Endothelial cell (in vitro differentiated cells): ENCODE data around the gene CHST11. TPM values are rescaled to one million over a fixed set of nuclear protein-coding genes. Genes with fewer than 3 reads are reported as not detected.

Source experiments
- DNase-seq: peaks from one replicate; pipeline ENCODE4 v3.0.0; 2021; ENCODE audit warnings: low spot score
- H3K27ac Mint-ChIP-seq: one replicate; pipeline ENCODE4 v1.8.0; 2021; ENCODE audit warnings: mixed read lengths, inconsistent platforms; ENCODE audit not compliant: unreplicated experiment
- H3K27me3 Mint-ChIP-seq: one replicate; pipeline ENCODE4 v1.8.0; 2021; ENCODE audit warnings: mild to moderate bottlenecking, moderate library complexity, mixed read lengths, inconsistent platforms; ENCODE audit not compliant: unreplicated experiment
- H3K36me3 Mint-ChIP-seq: one replicate; pipeline ENCODE4 v1.8.0; 2021; ENCODE audit warnings: mild to moderate bottlenecking, low read depth, mixed read lengths, inconsistent platforms; ENCODE audit not compliant: unreplicated experiment
- H3K4me1 Mint-ChIP-seq: one replicate; pipeline ENCODE4 v1.8.0; 2021; ENCODE audit warnings: mild to moderate bottlenecking, mixed read lengths, inconsistent platforms; ENCODE audit not compliant: unreplicated experiment
- H3K4me3 Mint-ChIP-seq: one replicate; pipeline ENCODE4 v1.8.0; 2021; ENCODE audit warnings: mild to moderate bottlenecking, mixed read lengths, inconsistent platforms; ENCODE audit not compliant: unreplicated experiment
- H3K9me3 Mint-ChIP-seq: one replicate; pipeline ENCODE4 v1.8.0; 2021; ENCODE audit warnings: mixed read lengths, inconsistent platforms; ENCODE audit not compliant: unreplicated experiment
- total RNA-seq: library from RNA; stranded (reverse); fragmentation: NEBNext Ultra II Directional; extraction: Animal tissue kit (Norgen Biotek cat#: 25700); gene quantifications from one replicate; pipeline ENCODE4 v1.2.1, GENCODE V29; 2021; ENCODE audit not compliant: unreplicated experiment
- TF ChIP-seq, protein P1 (sequence below): fragments of 200-600 bp; sonication (generic); IDR thresholded peaks from one replicate; pipeline ENCODE4 v1.5.0; 2021; ENCODE audit warnings: antibody characterized with exemption; ENCODE audit not compliant: unreplicated experiment

The CHST11 gene
- total RNA-seq, 1 donor from 2014 or later, result 11.8 TPM

- TF ChIP-seq, protein P1, sequence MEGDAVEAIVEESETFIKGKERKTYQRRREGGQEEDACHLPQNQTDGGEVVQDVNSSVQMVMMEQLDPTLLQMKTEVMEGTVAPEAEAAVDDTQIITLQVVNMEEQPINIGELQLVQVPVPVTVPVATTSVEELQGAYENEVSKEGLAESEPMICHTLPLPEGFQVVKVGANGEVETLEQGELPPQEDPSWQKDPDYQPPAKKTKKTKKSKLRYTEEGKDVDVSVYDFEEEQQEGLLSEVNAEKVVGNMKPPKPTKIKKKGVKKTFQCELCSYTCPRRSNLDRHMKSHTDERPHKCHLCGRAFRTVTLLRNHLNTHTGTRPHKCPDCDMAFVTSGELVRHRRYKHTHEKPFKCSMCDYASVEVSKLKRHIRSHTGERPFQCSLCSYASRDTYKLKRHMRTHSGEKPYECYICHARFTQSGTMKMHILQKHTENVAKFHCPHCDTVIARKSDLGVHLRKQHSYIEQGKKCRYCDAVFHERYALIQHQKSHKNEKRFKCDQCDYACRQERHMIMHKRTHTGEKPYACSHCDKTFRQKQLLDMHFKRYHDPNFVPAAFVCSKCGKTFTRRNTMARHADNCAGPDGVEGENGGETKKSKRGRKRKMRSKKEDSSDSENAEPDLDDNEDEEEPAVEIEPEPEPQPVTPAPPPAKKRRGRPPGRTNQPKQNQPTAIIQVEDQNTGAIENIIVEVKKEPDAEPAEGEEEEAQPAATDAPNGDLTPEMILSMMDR, result no peak
- H3K27ac Mint-ChIP-seq, result no peak overlapping the region
- H3K36me3 Mint-ChIP-seq, result no peaks in the 10 kb centered on the region
- no peaks in the 10 kb centered on the region for H3K4me1 Mint-ChIP-seq
- H3K4me3 Mint-ChIP-seq, result no peak overlapping the region
- DNase-seq, result no peak
- H3K27me3 Mint-ChIP-seq, result peaks cover 5% of the 10 kb centered on the region
- no peaks in the 10 kb centered on the region for H3K9me3 Mint-ChIP-seq
Measured at GRCh38 chr12:104701756-104702155, 245.0 kb downstream of the CHST11 start.

DNA sequence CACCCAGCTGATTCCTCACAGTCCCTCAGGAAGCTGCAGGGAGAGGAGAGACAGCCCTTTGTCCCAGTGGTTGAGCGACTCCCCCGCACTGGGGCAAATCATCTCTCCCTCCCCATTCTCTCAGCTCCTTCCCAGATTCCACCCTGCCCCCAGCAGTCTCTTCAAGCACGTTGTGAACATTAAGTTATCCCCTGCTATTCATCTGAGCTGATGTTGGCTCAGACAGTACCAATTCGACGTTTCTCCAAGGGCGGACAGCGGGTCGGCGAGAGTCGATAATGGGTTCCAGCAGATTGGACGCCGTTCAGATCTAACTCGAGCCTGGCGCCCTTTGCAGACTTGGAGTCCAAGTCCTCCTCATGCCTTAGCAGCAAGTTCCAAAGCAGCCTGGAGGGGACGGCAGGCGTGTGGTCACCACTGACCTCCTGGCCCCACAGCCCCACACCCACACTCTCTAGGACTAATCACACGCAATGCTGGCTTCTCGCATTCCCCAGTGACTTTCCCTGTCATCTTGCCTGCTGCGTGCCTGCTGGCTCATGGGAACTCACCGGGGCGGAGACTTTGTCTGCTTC is 245.9 kb downstream of the CHST11 start:
- H3K27ac Mint-ChIP-seq, result no peak overlapping the region
- peaks cover 5% of the 10 kb centered on the region for H3K27me3 Mint-ChIP-seq
- H3K4me1 Mint-ChIP-seq, result no peaks in the 10 kb centered on the region
- H3K36me3 Mint-ChIP-seq, result no peaks in the 10 kb centered on the region
- TF ChIP-seq, protein P1, result no peak
- no peak overlapping the region for H3K4me3 Mint-ChIP-seq
- DNase-seq, result no peak
- H3K9me3 Mint-ChIP-seq, result no peaks in the 10 kb centered on the region

GRCh38 chr12:104703372-104703771 is 246.6 kb downstream of the CHST11 start:
- peaks cover 5% of the 10 kb centered on the region for H3K27me3 Mint-ChIP-seq
- no peak overlapping the region for H3K27ac Mint-ChIP-seq
- TF ChIP-seq, protein P1, result no peak
- DNase-seq, result no peak
- H3K36me3 Mint-ChIP-seq, result no peaks in the 10 kb centered on the region
- H3K4me3 Mint-ChIP-seq, result no peak overlapping the region
- no peaks in the 10 kb centered on the region for H3K9me3 Mint-ChIP-seq
- no peaks in the 10 kb centered on the region for H3K4me1 Mint-ChIP-seq

DNA sequence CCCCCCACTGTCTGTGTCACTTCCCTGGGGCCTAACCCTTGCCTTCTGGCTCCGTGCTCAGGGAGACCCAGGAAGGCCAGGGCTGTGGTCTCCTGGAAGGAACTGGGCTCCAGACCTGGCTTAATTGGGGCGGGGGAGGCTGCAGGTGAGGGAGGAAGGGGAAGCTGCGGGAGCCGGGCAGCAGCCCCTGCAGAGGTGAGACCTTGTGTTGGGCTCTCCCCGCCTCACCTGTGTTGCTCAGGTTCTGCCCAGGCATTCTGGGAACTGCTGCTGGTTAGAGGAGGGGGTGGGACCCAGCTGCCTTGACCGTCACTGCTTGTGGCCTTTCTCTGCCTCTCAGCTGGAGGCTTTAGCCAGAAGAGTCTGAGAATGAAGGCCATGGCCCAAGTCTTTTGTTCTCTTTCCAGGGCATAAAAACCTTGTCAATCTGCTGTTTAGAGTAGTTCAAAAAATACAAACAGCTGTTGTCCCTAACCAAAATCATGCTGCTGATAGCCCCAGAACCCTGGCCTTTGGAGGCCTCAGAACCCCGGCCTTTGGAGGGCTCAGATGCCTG is 247.6 kb downstream of the CHST11 start:
- no peak overlapping the region for H3K4me3 Mint-ChIP-seq
- no peak overlapping the region for H3K27ac Mint-ChIP-seq
- H3K9me3 Mint-ChIP-seq, result no peaks in the 10 kb centered on the region
- no peak for DNase-seq
- TF ChIP-seq, protein P1, result no peak
- peaks cover 8% of the 10 kb centered on the region for H3K27me3 Mint-ChIP-seq
- no peaks in the 10 kb centered on the region for H3K36me3 Mint-ChIP-seq
- no peaks in the 10 kb centered on the region for H3K4me1 Mint-ChIP-seq

GRCh38 chr12:104707194-104707593 is 250.4 kb downstream of the CHST11 start:
- Mint-ChIP-seq H3K9me3 (no peaks in the 10 kb centered on the region), H3K27me3 (peaks cover 5% of the 10 kb centered on the region), H3K36me3 (no peaks in the 10 kb centered on the region), H3K4me3 (no peak overlapping the region), H3K4me1 (no peaks in the 10 kb centered on the region), H3K27ac (no peak overlapping the region)
- TF ChIP-seq, protein P1, result no peak
- no peak for DNase-seq
